DMS 273 (cell line): ENCODE data around the gene OLFML2A.

Experiments
- DNase-seq: peaks from one replicate; lab custom pipeline; 2025; ENCODE audit not compliant: unreplicated experiment; lab: John Stamatoyannopoulos, UW

The OLFML2A gene

DNA sequence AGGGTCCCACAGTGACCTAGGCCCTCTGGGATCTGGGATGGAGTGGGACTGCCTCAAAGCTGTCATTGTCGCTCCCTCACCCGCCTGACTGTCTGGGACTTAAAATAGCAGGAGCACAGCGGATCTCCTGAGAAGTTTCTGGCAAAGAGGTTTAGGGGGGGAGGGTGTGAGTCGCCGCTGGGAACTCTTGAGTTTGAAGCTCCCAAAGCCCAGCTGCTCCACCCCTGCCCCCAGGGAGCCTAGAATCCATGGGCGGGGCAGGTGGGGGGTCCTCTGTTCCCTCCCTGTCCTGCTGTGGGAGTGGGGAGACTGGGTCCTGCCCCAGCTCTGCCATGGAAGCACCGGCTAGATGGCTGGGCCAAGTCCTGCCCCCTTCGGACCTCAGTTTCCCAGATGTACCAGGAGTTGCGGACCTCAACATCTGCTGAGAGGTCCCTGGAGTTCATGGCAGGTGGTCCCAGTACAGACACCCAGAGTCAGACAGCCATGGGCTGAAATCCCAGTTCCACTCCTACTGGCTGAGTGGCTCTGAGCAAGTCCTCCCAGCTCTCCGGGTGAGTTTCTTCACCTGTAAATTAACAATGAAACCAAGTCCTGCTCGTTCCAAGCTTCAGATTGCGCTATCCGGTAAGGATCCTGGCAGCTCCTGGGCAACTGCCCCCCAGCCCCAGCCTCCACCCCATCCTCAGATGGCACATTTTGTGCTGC, 75.3 kb downstream of the OLFML2A start:
- DNase-seq: no peak

DNA sequence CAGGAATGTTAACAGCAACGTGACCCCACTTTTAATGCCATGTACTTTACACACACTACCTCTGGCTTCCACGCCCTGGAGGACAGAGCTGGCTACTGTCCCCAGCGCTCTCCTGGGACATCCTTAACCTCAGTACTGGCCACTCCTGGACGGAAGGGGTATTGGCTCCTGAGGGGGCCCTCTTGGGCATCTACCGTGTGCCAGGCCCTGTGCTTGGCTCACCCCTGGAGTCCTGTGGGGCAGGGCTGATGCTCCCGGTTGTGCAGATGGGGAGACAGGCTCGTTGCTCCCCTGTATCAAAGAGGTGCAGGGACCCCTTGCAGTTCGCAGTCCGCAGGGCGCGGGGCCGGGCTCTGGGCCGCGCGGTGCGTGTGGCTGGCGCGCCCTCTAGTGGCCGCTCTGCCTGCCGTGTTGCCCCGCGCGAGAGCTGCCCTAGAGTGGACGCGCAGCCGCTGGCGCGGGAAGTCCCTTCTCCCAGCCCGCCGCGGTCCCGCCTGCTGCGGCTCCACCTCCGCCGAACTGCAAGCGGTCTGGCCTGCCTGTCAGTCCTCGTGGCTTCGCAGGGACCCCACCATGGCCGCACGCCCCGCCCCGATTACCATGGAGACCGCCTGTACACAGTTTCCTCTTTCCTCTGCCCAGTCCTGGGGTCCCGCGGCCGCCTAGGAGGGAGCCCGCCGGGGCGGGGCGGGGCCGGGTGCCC, 76.0 kb downstream of the OLFML2A start, which contains the start of gene WDR38:
WDR38 (plus strand) TSS at position 632 of the 703 bp plus-strand sequence. CDS start 72 bp downstream, outside the sequence.
- DNase-seq: peak; percentile 85

DNA sequence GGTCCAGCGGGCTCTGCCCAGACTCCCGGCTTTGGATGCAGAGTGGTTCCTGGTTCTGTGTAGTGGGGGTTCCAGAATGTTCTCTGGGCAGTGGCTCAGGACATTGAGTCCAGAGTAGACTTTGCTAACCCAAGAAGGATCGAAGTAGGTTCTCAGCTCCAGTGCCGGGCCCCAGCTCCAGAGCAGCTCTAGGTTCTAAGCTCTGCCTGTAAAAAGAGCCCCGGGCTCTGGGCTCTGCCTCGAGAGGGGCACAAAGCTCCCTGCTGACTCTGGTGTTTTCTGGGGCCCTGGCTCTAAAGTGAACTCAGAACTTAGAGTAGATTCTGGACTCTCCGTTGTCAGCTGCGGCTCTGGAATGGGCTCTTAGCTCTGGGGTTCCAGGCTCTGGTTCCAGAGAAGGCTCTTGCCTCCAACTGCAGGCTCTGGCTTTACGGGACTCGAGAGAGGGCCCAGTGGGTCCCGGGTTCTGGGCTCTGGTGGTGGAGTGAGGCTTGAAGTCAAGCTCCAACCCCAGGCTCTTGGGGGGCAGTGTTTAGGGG, 76.7 kb downstream of the OLFML2A start:
- peak; percentile 34 for DNase-seq

DNA sequence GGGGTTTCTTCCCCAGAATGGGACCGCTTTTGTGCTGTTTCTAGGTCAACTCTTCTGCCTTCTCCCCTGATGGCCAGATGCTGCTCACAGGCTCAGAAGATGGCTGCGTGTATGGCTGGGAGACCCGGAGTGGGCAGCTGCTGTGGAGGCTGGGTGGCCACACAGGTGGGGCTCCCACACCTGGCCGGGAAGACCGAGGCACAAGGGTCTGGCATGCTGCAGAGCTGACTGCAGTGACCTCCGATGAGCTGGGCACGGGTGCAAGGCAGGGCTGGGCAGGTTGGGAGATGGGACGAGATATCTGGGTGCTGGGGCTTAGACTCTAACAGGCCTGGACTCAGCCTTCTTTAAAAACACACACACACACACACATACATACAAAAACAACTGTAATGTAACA, 77.2 kb downstream of the OLFML2A start:
- DNase-seq: no peak

DNA sequence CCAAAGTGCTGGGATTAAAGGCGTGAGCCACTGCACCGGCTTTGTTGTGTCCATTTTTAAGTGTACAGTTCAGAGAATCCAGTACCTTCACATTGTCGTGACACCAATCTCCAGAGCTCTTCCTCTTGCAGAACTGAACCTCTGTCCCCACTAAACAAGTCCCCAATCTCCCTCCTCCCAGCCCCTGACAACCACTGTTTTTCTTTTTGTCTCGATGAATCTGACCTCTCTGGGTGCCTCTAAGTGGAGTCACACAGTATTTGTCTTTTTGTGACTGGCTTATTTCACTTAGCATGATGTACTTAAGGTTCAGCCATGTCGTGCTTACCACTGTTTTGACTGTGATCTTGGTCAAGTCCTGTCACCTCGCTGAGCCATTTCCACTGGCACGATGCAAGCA, 77.9 kb downstream of the OLFML2A start:
- DNase-seq: no peak

DNA sequence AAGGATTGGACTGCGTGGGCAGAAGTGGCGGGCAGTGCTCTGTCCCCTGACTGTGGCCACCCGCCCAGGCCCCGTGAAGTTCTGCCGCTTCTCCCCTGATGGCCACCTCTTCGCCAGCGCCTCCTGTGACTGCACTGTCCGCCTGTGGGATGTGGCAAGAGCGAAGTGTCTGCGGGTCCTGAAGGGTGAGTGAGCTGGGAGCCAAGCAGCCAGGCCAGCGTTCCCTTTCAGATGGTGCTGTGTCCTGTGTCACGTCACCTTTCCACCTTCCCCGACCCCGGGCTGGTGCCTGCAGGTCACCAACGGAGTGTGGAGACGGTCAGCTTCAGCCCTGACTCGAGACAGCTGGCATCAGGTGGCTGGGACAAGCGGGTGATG, 78.6 kb downstream of the OLFML2A start:
- DNase-seq: no peak

DNA sequence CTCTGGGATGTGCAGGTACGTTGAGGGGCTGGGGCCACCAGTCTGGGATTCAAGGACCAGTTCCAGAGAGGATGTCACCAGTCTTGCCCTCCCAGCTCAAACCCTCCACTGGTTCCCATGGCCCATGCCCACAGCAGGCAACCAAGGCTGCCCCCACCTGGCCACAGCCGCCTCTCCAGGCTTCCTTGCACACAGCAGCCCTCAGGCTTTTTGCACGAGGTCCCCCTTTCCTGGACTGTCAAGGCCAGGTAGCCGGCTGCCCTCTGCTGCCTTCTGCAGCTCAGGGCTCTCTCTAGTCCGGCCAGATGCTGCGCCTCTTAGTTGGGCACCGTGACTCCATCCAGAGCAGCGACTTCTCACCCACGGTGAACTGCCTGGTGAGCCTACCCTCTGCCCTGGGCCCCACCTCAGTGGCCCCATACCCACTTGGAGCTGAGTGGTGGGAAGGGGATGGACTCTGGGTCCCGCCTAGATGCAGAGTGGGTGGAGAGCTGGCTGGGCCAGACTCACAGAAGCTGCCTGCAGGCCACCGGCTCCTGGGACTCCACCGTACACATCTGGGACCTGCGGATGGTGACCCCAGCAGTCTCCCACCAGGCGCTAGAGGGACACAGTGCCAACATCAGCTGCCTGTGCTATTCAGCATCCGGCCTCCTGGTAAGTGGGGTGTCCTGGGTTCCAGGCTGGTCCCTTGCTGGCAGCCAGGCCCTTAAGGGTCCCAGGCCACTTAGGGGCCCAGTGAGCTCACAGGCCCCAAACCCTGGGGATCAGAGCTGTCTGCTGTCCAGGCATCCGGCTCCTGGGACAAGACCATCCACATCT, 79.2 kb downstream of the OLFML2A start:
- DNase-seq: peak; percentile 87

DNA sequence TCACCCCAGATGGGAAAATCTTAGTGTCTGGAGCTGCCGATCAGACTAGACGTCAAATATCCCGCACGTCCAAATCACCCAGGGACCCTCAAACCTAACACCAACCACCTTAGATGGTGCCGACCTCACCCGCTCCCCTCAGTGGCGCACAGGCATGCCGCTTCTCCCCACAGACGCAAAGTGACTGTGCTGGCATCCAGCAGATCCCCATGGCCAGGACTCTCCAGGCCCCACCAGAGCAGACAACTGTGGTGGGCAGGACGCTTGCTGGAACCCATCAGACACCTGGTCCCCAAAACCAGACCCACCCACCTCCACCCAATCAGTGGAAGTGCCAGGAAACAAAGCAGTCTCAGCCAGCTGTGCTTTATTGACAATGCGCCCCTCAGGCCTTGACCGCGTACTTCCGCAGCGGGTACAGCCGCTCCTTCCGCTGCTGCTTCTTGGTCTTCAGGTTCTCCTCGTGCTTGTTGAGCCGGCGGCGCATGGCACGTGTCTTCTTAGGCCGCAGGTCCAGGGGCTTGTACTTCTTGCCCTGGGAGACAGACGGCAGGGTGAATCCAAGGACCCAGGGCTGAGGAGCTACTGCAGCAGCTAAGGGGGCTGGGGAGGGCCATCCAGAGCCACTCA, 80.7 kb downstream of the OLFML2A start:
- DNase-seq: peak; percentile 52

DNA sequence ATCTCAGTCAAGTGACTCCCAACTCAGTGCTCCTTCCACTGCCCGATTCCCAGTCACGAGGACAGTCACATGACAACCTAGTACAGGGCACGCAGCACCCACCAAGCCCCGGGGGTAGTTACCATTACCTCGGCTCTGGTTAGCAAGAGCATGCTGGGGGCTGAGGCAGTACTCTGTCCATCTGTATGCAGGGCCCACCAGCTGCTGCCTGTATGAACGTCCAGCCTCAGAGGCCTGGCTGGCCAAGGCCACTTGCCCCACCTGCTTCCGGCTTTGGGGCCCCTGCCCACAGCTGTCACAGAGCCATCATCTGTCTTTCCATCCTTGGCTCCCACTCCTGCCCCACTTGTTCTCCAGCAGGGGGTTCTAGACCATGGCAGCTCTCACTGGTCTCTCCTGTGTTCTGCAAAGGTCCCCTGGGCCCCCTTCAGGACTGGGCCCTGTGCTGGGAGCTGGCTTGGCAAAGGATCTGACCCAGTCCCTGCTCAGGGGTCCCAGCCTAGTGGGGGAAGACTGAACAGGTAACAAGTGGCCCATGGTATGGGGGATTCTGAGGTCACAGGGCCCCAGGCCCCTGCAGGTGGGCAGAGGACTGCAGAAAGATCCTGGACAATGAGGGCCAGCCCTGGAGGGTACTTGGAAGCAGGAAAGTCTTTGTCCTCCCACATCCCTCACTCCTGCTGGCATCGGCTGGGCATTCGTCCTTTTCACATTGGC, 81.6 kb downstream of the OLFML2A start:
- peak; percentile 52 for DNase-seq

DNA sequence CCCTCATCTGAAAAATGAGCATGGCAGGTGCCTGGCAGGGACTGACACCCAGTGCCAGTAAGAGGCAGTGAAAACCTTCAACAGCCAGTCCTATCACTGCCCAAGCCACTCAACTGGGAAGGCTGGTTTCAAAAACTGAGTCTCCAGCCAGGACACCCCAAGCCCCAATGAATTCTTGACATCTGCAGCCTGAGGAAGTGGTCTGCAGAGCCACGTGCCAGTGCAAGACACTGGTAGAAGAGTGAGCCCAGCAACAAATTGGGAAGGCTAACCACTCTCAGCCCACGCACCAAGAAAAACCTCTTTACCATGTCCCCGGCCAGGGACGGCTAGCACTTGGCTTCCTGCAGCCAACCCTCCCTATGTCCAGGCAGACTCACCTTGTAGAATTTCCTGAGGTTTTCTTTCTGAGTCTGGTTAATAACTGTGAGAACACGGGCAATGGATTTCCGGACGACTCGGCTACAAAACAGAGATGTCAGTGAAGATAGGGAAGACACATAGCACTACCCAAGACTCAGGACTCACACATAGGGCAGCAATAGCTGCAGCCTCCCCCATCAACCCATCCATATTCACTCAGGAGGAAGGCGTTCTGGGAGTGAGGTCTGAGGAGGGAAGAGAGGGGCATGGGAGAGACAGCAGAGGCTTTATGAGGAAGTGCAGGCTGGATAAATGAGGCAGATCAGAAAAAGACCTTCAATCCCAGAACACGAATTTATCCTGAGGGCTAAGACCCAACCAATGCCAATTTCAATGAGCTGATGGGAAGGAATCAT, 83.1 kb downstream of the OLFML2A start:
- no peak for DNase-seq

DNA sequence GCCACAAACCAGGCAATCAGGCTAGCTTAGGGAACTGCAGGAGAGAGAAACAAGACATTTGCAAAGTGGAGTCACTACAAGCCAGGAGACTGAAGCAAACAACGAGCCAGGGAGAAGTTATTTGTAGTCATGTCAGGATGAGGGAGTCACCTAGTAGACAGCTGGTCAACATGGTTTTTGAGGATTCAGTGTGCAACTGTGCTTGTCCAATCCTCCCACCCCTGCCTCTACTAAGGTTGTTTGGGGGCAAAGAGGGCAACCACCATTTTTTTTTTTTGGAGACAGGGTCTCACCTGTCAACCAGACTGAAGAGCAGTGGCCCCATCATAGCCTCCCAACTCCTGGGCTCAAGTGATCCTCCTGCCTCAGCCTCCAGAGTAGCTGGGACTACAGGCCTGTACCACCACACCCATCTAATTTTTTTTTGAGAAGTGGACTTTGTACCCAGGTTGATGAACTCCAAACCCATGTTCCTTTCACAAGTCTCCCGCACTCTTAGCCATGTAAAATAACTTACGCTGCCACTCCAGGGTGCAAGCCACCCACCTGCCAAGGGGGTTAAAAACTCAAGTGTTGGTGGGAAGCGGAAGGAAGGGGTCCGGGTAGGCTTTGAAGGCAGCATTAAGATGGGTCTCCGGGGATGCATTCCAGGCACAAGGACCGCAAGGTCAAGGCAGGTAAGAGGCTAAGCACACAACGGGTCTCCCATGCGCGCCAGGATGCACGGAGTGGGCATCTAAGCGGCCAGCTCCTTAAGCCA, 83.8 kb downstream of the OLFML2A start:
- no peak for DNase-seq

DNA sequence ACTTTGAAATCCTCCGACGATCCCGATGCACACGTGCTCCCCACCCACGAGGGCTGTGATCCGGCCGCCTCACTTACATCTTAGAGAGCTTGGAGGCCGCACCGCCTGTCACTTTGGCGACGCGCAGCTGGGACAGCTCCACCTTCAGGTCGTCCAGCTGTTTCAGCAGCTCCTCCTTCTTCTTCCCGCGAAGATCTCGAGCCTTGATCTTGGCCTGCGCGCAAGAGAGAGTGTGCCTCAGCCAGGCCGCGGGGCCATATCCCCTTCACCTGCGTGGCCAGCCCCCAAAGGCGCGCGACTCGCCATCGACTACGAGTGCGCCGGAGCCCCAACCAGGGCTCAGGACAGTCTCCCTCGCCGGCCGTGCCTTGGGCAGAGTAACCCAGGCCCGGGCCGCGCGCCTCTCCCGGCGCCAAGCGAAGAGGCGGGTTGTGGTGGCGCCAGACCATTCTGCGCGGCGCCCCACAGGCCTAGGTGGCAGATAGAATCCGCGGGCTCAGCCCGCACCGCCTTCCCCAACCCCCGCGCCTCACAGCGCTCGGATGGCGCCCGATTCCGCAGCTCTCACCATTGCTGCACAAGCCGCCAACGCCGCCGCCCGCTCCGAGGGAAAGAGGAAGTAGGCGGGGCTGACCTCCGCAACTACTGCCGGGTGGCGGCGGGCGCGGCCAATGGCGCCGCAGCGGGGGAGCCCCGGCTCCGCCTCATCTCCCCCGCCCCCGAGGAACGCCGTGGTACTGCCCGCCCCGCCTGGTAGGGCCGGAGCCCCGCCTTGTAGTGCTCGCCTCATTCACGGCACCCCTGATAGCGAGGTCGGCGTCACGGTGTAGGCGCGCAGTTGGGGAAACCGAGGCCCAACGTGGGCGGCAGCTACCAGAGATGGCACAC, 84.7 kb downstream of the OLFML2A start, which contains the start of the genes ARPC5L and RPL35:
ARPC5L (plus strand) TSS at position 789 of the 888 bp plus-strand sequence. CDS start 7,161 bp downstream, outside the sequence.
RPL35 (minus strand) TSS at position 616 of the 888 bp plus-strand sequence; CDS start at position 571, 45 bp downstream.
- peak; percentile 97 for DNase-seq

DNA sequence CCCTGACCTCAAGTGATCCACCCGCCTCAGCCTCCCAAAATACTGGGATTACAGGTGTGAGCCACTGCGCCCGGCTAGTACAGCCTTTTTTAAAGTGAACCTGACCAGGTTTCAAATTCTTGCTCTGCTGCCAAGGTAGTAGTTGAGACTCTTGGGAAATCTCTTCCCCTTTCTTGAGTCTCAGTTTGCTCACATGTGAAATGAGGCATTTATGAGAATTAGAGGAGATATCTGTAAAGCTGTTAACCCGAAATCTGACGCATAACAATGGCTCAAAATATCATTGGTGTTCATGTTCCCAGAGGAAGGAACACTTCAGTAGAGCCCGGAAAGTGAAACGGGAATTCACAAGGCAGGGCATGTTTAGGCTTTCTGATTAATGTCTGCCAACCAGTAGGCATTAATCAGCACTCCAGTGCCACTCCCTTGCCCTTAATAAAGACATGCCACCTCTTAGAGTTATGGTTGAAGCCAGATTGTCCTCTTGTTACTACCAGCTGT, 86.5 kb downstream of the OLFML2A start:
- peak; percentile 65 for DNase-seq
